GM20431 (cell line): ENCODE results near the gene HSF5.
"Not testable (repeated sequence)": the region's sequence is repeated elsewhere in the genome, so short reads cannot be mapped to it uniquely, and the experiment has no call there.

ENCODE experiments used
- in situ Hi-C: fragments of 300-500 bp; cut with MseI, MboI; formaldehyde crosslinking; loops from one replicate; pipeline ENCODE4 v1.15.0; 2020; ENCODE audit warnings: low sequenced_read_pairs; ENCODE audit not compliant: unreplicated experiment

The HSF5 gene

DNA sequence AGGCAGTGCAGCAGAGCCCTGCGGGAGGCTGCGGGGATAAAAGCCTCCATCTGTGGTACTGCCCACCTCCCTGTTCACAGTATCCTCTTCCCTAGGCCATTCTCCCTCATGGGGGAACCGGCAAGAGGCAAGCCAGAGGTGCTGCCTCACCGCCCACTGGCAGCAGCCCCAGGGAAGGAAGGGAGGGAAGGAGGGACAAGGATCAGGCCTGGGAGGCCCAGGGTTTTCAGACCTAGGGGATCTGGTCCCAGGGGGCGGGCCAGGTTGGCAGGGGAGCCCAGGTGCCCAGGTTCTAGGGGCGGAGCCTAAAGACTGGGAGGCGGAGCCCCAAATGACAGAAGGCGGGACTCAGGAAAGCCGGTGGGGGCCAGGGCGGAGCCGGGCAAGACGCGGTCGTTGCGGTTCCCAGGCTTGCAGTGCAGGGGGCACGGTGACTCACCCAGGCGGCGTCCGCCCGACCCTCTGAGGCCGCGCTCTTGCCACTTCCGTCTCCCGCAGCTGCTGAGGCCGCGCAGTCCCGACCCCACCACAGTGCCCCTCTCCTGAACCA is 29.2 kb upstream of the HSF5 start:
- in situ Hi-C loops, result no loop called here

DNA sequence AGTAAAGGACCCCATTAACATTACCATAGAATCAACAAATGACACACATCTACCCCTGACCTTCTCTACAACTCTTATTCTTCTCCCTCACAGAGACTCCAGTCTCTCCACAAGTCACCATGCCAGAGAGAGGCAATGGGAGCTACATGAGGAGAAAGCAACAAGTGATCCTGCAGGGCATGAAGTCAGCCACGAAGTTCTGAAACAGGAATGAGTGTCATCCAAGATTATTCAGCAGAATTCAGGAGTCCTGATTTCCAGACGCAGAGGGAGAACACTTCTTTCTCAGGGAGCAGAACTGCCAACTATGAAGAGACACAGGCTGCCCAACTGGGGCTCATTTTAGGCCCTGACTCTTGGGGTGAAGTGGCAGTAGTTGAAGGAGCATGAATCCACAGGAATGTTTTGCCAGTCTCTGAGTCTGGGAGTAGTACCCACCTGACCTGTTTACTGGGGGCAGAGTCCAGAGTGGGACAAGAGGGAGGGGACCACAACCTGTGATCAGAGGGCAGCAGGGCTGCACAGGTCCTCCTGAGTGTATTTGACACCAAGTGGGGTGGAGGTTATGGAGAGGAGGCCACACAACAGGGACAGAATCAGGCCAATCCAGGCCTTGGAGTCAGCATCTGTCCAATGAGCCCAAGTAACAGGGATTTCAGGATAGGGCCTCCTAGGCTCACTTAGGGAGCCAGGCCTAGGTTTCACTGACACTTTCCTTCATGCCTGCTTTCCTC is 28.6 kb upstream of the HSF5 start:
- in situ Hi-C loops, result no loop called here

DNA sequence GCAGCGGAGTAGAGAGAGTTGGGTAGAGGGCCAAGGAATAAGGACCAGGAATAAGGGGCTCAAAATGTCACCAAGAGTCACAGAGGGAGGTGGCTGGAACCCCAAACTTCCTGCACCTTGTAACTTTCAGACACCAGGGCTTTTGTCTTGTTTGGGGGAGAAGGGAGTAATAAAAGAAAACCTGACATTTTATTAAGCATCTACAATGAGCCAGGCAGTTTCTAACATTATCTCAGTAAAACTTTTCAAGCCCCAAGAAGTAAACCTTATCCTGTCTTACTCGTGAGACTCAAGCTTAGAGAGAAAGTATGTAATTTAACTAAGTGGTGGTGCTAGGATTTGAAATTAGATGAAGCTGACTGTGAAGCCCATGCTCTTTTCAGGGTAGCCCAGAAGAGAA is 27.1 kb upstream of the HSF5 start:
- in situ Hi-C loops, result no loop called here

DNA sequence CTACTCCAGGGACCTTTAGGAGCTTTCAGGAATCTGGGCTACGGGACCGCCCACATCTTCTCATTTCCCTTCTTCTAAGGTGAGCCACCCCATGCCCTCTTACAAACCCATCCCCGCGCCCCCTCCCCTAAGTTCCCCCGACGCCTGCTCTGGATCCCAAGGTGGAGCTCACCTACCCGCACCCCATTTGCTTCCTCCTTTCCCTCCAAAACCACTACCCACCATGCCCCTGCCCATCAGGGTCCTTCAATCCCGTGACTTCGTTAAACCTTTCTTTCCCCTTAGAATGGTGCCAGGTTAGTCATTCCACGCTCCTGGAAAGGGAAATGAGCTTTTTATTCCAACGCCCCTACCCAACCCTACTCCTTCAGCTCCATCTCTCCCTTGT is 26.6 kb upstream of the HSF5 start:
- in situ Hi-C loops, result no loop called here

DNA sequence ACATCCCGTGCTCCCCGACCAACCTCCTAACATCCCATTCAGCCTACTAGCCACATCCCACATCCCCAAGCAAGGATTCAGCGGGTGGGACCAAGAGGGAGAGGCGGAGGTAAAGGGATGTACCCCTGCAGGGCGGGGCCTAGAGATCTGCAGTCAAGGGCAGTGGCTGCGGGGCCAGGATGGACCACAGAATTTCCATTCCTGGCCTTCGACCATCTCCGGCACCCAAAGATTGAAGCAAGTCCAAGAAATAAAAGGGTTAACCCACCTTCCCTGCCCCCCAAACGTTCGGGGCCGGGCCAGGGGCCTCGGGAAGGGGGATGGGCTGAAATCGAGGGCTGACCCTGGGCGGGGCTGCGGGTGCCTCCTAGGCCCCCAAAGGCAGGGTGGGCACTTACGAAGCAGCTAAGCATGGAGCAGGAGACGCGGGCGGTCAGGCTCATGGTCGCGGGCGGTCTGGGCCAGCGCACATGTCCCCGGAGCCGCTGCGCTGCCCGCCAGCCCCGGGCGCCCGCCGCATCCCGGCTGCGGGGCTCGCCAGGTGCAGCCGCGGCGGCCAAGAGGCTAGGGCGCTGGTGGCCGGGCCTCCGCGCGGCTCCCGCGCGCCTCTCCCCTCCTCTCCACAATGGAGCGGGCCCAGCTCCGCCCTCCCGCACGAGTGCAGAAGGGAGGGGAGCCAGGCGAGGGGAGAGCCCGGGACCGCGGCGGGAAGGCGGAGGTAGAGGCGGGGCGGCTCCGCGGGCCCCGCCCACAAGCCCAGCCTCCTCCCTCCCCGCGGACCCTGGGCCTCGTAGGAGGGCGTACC is 26.0 kb upstream of the HSF5 start, which contains the start of gene MTMR4:
TSS of gene MTMR4 (minus strand) at position 674 of the 805 bp plus-strand sequence. CDS start at position 443, 231 bp downstream.
- in situ Hi-C loops, result no loop called here

DNA sequence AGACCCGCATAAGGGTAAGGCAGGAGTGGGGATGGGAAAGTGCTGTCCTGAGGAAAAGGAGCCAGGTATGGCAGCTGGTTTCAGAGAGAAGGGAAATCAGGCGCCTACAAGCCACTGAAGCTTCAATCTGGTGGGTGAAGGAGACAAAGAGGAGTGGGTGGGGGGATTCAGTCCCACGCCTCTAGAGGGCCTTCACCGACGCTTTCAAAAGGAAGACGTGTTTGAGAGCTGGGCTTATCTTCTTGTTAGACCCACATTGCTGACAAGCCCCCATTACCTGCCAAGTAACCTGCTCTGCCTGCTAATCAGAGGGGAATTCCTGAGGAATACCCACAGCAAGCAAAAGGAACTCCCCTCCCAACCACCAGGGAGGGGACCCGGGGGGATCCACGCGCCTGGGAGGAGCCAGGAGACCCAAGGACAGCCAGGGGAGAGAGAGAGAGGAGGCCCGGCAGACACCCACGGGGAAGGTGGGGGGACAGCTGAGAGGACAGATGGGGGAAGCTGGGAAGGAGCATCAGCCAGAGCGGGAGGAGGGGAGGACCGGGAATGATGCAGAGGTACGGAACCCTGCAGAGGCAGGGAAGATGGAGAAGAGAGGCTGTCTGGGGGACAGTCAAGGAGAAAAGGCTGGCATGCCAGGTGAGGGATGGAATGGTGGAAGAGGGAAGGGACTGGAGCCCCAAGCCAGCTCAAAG is 25.2 kb upstream of the HSF5 start:
- in situ Hi-C loops, result no loop called here

DNA sequence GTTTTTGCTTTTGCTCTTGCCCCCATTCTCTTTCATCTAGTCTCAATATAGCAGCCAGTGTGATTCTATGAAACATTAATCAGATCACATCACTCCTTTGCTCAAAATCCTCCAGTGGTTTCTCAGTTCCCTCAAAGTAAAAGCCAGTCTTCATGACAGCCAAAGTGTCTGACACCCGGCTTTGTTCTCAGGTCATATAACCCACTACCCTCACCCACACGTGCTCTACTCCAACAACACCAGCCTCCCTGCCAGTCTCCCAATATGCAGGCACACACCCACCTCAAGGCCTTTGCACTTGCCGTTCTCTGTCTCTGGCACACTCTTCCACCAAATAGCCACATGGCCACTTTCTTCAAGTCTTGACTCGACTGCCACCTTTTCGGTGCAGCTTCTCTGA is 21.9 kb upstream of the HSF5 start:
- in situ Hi-C loops, result no loop called here

DNA sequence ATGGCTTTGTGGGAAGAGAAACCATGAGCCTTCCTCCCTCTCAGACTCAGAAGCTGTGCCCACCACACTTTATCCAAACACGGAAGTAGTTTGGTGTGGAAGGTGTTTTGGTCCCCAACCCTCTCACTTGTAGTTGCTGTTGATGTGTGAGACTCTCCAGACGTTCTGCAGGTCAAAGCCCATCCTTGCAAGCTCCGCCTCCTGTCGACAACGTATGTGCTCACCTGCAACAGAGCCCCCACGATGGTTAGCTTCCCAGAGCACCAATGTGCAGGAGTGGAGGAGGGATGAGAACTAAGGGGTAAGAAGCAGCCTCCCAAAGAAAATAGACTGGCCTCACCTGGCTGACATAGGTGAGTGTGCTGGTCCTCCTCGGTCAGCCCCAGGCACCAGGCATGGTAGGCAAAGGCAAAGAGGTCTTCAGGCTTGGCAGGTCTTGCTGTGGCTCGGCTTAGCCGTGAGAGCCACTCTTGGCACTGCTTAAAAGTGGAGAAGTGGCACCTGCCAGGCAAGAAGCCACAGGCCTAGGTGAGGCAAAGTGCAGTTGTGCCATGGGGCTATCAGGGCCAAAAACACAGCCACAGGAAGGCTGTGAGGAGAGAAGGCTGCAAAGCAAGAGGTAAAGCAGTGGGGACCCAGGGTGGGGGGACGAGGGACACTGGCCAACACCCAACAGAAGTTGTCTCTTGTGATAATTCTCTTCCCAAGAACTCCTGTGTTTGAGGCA is 20.3 kb upstream of the HSF5 start:
- in situ Hi-C loops, result no loop called here

DNA sequence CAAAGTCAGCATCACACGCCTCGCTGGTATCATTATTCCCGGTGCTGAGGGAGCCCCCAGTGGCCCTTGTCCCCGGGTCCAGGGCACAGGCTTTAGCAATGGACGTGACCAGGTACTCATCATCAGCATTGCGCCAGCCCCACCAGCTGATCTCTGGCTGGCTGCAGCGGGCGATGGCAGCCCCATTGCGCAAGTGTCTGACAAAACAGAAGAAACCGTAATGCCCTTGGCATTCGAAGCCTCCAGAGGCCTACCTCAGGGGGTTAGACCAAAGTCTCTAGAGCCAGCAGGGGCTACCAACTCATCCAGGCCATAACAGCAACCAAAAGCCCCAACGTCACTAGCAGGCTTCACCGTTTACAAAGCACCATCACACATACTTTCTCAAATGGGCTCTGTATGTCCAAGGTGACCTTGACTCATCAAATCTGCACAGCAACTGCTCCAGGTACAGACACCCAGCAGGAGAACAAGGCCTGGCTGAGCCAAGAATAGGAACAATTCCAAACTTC is 19.0 kb upstream of the HSF5 start:
- in situ Hi-C loops, result no loop called here

DNA sequence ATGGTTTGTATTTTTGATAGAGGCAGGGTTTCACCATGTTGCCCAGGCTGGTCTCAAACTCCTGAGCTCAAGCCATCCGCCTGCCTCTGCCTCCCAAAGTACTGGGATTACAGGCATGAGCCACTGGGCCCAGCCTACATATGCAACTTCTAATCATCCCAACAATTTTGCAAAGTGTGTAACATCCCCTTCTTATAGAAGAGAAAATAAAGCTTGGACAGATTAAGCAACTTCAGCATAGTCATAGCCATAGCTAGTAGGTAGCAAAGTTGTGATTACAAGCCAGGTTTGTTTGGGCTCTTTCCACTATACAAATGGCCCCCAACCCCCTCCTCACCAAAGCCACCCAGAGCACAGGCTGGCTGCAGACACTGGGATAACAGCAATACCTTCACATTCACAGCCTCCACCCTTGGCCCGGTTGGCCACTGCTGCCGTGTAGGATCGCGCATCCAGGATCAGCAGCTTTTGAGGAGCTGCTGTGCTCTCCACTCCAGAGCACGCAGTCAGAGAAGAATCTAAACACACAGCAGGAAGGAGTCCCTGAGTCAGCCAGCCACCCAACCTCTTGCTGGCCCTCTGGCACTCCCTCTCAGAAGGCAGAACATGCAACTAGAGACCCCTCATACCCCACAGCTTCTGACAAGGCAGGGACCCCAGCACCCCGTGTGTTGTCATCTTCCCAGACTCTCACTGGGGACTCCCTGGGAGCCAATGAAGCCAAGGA is 18.3 kb upstream of the HSF5 start:
- in situ Hi-C loops, result no loop called here

DNA sequence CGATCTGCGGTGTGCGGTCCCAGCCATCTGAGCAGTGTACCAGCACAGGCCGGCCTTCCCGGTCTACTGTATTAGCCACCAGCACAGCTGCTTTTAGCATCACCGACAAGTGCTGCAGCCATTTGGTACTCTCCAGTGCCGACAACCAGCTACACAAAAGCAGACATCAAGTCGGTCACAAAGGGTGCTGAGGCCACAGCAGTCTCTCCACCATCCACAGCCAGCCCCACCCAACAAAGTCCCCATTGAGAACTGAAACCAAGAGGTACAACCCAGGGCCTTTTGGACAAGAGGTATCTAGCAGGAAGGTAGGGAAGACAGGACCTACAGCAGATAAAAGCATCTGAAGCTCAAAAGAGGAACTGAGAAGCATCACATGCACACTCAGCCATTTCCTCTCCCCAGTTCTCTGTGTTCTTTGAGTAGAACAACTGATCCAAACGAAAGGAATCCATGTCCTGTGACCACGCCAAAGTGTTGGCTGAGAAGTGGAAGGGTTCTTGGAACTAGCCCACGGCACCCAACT is 16.7 kb upstream of the HSF5 start:
- in situ Hi-C loops, result no loop called here

DNA sequence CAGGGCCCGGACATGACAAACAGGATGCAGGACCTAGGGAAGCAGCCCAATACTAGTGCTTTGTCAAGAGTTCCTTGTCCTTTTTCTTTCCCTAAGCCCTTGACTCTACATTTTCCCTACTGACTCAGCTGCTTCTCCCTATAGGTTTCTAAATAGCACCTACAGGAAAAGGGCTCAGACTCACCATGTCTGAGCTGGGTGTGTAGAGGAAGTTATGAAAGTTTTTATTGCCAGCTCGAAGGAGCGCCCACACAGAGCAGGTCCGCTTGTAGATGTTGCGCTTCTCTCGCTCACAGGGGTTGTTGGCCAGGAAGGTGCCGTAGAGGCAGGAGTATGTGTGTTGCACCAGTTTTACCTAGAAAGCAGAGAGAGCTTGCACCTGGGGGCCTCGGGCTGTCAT is 15.7 kb upstream of the HSF5 start:
- in situ Hi-C loops, result no loop called here

DNA sequence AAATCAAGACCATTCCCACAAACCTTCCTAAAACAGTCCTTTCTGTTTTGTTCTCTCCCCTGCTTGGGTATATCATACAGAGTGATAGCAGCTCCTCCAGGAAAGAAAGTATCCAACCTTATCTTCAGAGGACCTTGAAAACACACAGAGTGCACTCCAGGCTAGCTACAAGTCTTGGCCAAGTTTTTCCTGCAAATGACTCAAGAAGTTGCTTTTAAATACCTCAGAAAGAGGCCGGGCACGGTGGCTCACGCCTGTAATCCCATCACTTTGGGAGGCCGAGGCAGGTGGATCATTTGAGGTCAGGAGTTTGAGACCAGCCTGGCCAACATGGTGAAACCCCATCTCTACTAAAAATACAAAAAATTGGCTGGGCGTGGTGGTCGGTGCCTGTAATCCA is 14.9 kb upstream of the HSF5 start:
- in situ Hi-C loops, result not testable (repeated sequence)

DNA sequence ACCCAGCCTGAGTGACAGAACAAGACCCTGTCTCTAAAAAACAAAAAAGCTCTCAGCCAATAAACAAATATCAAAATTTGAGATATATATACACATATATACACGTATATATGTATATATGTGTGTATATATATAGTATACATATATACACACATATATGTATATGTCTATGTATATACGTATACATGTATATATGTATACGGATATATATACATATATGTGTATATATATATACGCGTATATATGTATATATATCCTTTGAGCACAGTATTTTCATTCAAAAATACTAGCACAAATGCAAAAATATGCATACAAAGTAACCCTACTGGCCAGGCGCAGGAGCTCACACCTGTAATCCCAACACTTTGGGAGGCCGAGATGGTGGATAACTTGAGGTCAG is 13.2 kb upstream of the HSF5 start:
- in situ Hi-C loops, result no loop called here

DNA sequence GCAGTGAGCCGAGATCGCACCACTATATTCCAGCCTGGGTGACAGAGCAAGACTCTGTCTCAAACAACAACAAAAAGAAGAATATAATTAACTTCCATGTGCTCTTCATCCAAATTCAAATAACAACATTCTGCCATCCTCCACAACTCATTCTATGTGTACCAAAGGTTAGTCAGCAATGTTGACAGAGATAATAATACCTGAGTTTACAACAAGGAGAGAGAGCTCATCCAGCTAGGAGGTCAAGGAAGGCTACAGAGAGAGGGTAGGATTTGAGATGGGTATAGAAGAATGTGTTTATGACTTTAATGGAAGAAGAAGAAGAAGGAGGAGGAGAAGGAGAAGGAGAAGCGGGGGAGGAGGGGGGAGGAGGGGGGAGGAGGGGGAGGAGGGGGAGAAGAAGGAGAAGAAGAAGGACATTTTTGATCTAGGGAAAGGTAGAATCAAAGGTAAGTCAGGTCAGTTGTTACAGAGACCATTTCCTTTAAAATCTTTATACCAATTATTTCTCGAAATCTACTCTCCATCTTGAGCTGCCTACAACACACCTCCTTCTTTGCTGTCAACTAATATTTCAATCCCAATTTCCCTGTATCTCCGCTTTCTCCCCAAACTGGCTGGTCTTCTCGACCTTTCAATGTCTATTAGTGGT is 10.1 kb upstream of the HSF5 start:
- in situ Hi-C loops, result no loop called here

DNA sequence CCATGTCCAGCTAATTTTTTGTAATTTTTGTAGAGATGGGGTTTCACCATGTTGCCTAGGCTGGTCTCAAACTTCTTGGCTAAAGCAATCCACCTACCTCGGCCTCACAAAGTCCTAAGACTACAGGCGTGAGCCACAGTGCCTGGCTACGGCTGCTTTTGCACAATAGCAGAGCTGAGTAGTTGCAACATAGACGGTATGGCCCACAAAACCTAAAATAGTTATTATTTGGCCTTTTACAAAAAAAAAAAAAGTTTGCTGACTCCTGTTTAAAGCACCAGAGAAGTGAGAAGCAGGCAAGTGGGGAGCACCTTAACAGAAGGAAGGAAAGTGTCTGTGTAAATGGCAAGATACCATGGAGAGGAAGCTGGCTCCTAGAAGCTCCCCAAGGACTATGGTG is 5.3 kb upstream of the HSF5 start:
- in situ Hi-C loops, result no loop called here

DNA sequence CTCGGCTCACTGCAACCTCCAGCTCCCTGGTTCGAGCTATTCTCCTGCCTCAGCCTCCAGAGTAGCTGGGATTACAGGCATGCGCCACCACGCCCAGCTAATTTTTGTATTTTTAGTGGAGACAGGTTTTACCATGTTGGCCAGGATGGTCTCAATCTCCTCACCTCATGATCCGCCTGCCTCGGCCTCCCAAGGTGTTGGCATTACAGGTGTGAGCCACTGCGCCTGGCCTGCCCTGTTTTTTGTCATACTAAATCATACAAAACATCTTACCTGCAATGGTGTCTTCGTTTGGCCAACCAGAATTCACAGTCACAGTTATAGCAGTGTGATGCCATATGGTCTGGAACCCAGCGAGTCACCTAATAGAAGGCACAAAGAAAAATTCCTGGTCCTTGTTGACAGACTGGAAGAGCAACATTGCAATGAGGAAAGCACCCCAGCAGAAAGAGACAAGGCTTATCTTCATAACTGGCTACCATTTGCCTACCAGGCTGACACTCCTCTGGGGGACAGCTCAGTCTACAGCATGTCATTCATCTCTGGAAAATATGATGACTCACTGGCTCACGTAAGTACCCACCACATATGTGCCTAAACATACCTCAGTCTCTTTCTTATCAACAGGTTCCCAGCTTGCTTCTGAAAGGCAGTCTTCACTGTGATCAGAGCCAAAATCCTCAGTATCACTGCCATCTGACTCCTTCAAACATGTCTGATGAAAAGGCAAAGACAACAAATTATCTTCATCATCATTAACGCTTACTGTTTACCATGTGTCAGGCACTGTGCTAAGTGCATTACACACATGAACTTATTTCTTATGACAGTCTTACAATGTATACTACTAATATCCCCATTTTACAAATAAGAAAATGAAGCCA is 4.3 kb upstream of the HSF5 start:
- in situ Hi-C loops, result no loop called here
